Measurements from ENCODE around the gene PTGR1.
"Not testable (repeated sequence)": the region's sequence is repeated elsewhere in the genome, so short reads cannot be mapped to it uniquely, and the experiment has no call there.

Gene PTGR1
- total RNA-seq, result 13.7 to 44.9 (median 31.5) reads per million in 18 experiments

DNA sequence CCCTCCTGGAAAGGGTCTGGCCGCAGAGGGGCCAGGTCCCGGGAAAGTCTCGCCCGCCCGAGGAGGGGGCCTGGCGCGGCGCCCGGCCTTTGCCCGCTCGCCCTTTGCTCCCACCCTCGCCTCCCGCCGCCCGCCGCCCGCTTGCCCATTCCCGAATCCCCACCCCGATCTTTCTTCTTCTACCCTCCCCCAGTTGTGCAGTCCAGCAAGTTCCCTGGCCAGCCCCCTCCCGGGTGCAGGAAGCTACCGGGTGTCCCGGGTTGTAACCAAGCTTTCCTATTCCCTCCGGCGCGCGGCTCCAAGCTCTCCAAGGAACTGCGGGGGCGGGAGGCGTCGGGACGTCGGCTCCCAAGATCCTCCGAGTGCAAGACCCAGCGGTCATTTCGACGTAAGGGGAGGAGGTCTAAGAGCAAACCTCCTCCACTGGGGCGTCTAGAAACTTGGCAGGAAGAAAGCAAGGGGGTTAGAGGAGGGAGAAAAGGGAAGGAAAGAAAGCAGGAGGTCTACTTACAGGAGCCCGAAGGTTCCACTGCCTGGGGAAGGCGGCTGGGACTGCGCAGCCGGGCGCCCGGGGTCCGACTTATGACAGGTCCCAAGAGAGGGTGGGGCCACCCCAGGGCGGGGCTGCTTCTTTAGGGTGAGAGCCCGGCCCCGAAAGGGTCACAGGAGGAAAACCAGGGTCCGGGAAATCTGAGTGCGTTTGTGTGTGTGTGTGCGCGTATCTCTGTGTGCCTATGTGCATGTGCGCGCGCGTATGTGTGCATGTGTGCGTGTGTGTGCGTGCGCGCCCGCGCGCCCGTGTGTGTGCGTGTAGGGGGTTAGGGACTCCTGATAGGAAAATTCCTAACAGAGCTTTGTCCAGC is at the start of gene PTGR1:
Gene PTGR1 (minus strand): TSS at position 556 of the 863 bp plus-strand sequence. CDS start 2,225 bp downstream, outside the sequence.
- DNase-seq, result peak; percentile 85 to 93

DNA sequence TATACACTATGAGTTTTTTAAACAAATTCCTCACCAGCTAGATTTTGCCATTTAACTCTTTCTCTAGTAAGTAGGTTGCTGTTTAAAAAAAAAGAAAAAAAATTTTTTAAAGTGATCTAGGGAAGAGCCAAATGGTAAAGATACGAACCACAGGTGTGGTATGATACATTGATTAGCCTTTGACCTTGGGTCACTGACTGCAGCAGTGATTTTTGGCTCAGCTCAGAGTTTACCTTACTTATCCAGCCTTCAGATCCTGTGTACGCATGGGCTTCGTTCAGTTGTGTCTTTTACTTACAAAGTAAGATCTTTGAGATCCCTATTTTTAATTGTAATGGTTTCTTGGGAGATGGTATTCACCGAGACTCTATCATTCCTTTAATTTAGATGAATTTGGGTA is 49.6 kb upstream of the PTGR1 start:
- DNase-seq, result no peak

DNA sequence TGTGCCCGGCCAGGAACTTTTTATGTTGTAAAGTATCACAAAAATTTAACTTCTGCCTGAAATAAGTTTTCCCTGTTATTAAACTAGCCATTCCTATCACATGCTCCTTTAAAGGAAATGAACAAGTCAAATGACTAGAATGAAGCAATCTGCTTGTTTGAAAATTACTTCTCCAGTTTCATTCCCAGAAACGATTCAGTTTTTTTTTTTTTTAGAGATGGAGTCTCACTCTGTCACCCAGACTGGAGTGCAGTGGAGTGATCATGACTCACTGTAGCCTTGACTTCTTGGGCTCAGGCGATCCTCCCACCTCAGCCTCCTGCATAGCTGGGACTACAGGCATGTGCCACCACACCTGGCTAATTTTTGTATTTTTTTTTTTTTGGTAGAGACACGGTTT is 48.6 kb upstream of the PTGR1 start:
- DNase-seq, result peak; percentile 79 to 85

DNA sequence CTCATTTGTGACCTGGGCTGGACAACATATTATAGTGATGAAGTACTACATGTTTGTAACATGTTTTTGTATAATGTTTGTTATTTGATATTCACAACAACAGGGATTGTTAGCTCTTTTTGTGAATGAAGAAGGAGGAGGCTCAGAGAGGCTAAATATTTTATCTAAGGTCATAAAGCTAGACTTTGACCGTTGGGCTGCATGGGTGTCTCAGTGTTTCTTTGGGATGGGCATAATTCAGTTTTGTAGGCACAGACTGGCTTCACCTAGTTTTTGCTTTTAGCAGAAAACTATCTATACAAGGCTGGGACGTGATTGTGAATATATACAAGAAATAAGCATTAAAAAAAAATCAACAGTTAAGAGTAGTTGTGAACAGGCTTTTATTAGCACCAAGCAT is 47.0 kb upstream of the PTGR1 start:
- no peak for DNase-seq

DNA sequence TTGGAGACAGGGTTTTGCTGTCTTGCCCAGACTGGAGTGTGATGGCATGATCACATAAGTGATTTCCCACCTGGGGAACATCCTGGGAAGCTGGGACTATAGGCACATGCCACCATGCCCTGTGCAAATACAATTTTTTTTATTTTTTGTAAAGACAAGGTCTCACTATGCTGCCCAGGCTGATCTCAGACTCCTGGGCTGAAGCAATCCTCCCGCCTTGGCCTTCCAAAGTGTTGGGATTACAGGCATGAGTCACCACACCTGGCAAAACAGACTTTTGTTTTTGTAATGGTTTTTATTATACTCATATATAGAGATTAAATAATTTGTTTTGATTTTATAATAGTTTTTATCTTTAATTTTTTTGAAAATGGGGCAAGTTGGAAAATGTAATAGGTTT is 46.4 kb upstream of the PTGR1 start:
- no peak for DNase-seq

DNA sequence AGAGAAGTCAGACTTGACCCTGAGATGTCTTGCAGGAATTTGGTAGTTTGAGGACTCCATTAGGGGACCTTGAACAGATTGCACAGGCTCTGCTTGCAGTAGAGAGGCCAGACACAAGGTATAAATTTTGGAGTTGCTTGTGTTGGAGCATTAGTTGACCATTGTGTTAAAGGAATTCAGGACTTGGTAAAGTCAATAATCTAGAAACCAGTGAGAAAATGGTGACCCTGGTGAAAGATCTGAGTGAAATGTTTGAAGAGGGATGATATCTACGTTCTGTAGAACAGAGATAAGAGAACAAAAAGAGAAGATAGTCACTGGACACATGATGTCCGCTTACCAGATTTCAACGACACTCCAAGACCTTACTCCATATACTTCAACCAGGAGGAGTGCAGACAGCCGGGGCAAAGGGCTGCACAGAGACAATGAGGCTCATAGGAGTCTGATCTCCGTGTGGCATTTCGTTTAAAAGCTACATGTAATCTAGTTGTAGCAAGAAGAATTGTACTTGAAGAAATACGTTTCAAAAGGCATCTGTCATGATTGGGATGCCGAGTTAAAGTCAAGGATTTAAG is 44.8 kb upstream of the PTGR1 start:
- DNase-seq, result no peak

DNA sequence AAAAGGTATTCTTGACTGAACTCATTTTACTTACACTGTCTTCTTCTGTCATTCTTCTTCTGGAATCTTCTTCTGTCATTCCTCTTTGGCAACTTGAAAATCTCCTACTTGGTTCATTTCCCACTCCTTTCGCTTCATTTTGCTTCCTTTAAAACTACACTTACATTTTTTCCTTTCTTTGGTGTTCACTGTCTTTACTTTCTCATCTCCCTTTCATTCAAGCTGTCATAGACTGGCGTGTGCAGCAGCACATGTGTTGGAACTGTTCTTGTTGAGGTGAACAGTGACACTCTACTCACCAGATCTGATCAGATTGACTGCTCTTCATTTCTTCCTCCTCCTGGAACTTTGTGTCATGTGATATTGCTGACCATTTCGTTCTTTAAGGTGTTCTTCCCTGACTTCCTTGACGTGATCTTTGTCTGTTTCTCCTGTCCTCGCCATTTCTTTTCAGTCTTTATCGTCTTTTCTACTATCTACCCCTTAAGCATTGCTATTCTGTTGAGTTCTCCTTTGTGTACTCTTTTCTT is 38.0 kb upstream of the PTGR1 start:
- DNase-seq, result no peak

DNA sequence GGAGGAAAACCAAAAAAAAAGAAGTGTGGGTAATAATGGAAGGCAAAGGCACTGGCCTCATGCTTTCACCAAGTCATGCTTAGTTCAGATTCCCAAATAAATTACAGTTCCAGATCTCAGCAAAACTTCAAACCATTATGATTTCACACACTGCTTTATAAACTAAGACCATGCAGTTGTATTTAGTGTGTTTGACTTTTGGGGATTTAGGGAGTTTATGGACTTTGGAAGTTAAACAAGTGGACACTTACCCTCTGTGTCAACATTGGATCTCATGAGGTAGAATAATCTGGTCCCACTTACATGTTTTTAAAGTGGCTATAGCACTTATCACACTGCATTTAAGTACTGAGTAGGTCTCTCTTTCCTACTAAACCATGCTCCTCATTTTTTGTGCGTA is 35.4 kb upstream of the PTGR1 start:
- DNase-seq, result no peak

DNA sequence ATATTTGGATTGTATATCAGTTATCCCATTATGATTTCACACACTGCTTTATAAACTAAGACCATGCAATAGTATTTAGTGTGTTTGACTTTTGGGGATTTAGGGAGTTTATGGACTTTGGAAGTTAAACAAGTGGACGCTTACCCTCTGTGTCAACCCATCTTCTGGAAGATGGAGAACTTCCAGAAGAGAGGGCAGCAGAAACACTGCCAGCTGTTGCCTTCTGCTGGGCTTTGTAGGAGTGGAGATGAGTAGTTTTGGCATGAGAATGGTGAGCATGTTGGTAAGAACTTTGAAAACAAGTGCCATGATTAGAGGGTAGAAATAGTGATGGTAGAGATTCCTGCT is 33.9 kb upstream of the PTGR1 start:
- no peak for DNase-seq

DNA sequence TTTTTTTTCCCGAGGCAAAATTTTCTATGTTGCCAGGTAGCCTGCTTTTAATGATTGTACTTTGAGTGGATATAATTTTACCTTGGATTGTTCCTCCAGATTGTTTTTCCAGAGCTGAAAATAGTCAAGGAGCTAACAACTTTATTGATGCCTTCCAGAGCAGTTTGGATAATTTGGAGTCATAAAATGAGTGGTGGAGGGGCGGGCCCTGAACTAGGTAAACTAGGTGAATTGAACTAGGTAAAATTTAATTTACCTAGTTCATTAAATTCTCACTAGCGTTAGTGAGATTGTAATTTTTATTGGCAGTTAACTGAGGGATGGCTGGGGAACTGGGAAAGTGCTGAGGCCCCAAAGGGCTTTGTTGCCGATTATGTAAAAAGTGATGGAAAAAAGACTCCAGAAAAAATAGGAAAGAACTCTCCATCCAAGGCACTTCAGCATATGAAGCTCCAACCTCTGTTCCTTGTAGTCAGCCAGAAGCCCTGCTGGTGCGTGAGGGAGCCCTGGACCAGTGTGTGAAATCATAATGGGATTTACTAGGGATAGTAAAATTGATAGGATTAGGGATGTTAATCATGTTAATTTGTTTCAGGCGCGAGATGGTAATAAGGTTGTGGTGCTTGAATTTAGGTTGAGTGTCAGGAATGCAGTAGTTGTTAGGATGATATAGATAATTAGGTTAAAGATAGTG is 33.4 kb upstream of the PTGR1 start:
- no peak for DNase-seq

DNA sequence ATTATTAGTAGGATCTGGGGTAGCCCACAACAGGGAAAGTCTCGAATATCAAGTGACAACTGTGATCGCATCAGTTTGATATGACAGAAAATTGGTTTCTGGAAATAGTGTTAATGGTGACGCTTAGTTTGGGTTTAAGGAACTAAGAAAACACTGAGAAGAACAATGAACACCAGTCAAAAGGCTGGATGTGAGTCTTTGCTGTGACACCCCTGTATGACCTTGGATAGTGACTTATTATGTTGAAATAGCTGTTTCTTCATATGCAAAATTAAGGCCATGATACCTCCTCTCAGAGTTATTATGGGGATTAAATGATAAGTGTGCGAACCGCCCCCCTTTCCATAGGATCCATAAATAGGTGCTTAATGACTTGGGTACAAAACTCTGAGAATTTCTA is 32.6 kb upstream of the PTGR1 start:
- peak; percentile 39 to 51 for DNase-seq

DNA sequence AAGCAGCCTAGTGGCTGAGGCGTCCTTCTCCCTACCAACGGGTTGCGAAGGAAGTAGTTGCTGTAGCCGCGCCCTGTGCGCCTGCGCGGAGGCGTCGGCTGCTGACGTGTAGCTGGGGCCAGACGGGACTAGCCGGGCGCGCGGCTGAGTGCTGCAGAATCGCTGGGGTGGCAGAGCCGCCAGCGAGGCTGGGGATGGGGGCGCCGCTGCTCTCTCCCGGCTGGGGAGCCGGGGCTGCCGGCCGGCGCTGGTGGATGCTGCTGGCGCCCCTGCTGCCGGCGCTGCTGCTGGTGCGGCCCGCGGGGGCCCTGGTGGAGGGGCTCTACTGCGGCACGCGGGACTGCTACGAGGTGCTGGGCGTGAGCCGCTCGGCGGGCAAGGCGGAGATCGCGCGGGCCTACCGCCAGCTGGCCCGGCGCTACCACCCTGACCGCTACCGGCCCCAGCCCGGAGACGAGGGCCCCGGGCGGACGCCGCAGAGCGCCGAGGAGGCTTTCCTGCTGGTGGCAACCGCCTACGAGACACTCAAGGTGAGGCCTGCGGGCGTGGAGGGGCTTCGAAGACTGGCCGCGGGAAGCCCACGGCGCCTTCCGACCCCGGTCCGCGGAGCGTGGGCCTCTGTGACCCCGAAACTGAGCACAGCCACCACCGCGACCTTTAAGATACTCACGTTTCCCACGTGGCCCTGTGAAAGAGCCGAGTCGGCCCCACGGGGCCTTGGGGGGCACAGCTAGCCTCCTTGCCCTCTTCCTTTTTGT is 31.9 kb upstream of the PTGR1 start, which contains the start of gene DNAJC25:
Gene DNAJC25 (plus strand): TSS at position 121 of the 758 bp plus-strand sequence. CDS start 74 bp downstream, at position 195.
- peak; percentile 99 for DNase-seq

DNA sequence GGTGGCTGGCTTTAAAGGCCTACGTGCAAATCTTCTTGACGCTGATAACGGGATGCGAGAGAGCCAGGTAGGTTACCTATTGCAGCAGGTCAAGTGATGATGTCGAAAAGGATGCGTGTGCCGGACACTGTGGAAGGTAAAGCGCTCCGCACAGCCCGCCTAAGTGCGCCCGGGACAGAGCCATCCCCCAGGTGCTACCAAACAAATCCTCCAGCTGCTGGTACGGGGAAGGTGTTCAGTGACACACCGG is 31.4 kb upstream of the PTGR1 start:
- no peak for DNase-seq

DNA sequence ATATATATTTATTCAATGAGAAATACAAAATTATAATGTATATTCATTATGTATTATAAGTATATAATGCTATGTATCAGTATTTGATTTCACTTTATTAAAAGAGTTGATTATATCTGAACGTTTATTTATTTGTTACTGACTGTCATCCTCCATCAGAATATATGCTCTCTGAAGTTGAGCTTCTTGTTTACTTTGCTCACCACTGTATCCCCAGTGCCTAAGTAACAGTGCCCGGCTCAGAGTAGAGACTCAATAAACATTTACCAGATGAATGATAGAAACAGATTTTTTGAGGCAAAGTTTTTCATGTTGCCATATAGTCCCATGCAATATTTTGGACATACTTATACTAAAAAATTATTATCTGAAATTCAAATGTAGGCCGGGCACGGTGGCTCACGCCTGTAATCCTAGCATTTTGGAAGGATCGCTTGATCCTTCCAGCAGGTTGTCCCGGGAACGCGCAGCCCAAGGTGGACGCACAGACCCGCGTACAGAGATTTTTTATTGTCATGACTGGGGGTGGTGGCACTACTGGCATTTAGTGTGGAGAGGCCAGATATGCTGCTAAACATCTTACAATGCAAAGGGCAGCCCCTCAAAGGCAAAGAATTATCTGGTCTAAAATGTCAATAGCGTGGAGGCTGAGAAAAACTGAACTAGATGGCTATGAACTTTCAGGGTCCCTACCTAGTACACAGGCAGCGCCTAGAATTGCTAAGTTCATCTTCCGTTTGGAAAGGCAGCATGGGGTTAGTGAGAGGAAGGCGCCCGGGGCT is 30.9 kb upstream of the PTGR1 start:
- DNase-seq, result no peak

DNA sequence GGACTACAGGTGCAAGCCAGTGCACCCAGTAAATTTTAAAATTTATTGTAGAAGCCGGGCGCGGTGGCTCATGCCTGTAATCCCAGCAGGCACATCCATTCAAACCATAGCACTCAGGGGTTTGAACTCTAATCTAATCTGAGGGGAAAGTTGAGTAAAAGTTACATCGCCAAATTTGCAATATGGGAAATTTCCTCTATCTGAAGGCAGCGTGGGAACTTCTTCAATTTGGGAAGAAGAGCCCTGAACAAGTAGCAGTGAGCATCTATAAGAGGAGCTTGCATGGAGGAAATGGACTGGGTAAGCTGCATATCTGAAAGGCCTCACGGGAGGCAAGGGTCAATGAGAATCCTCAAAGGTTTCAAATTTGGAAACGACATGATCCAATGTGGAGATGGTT is 29.0 kb upstream of the PTGR1 start:
- no peak for DNase-seq

DNA sequence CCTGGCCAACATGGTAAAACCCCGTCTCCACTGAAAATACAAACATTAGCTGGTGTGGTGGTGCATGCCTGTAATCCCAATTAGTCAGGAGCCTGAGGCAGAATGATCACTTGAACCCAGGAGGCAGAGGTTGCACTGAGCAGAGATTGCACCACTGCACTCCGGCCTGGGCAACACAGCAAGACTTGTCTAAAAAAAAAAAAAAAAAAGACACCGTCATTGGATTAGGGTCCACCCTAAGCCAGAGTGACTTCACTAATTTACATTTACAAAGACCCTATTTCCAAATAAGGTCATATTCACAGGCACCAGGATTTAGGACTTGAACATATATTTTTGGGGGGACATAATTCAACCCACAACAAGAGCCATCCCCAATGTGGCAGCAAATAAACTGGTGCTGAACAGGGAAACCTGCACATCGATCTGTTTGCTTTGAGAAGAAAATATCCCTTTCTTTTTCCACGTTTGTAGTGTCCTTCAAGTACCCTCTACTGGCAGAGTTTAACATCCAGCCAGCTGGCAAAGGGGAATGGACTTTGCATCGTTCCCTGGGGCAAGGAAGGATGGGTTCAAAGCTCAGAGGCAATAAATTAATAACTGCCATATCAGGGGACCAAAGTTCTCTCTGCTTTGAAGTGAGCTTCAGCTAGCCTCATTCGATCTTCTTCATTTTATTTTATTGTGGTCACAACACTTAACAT is 28.0 kb upstream of the PTGR1 start:
- DNase-seq, result no peak

DNA sequence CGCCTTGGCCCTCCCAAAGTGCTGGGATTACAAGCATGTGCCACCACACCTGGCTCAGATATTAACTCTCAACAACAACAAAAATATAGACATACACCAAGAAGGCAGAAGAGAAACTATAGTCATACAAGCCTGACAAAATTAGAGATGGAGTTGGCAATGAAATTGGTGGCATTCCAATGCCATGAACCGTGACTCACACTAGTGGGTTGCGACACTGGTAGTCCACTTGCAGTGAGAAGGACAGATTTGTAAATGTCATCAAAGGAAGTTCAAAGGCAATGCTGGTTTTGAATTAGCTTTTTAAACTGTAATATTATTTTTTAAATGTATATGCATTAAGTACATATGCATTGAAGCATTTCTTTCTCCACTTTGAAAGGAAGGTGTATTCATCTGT is 23.2 kb upstream of the PTGR1 start:
- peak; percentile 53 to 79 for DNase-seq

DNA sequence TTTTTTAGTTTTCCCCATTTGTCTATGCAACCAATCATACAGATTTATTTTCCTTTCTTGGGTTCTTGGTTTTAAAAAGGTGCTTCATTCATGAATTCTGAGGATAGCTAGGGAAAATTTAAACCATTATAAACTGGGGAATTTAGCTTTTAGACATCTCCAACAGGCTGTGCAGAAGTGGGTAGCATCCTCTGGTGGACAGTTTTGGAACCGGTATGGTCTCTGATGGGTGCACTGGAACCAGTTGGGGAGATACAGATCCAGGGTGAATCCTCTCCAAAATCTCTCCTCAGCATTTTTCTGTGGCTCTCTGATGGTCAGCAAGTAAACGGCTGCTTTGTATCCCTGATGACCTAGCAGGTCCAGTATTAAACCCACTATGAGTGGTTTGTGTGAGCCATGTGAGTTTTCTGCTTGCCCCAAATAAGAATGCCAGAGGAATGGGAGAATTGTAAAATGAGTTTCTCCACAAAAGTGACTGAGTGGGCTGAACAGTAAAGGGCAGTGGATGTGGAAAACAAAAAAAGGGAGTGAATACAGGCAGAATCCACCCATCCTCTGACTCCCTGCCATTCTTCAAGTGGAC is 22.5 kb upstream of the PTGR1 start:
- DNase-seq, result peak; percentile 33 to 46

DNA sequence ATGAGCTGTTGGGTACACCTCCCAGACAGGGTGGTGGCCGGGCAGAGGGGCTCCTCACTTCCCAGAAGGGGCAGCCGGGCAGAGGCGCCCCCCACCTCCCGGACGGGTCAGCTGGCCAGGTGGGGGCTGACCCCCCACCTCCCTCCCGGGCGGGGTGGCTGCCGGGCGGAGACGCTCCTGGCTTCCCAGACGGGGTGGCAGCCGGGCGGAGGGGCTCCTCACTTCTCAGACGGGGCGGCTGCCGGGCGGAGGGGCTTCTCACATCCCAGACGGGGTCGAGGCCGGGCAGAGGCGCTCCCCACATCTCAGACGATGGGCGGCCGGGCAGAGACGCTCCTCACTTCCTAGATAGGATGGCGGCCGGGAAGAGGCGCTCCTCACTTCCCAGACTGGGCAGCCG is 17.9 kb upstream of the PTGR1 start:
- DNase-seq, result not testable (repeated sequence)

DNA sequence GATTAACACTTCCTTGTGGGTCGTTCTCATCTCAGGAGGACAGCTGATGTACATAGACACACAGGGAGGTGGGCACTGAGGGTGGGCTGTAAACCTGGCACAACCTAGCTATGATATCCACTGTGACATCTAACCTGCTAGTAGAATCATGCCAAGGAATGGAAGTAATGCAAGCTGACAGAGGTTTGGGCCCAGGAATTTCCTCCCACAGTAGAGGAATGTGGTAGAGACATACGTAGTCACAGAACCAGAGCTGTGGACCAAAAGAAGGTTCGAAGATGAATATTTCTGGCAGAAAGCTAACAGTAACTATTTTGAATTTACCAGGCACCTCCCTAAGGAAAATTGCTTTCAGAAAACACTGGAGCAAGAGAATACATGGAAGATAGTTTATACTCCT is 16.5 kb upstream of the PTGR1 start:
- DNase-seq, result no peak

DNA sequence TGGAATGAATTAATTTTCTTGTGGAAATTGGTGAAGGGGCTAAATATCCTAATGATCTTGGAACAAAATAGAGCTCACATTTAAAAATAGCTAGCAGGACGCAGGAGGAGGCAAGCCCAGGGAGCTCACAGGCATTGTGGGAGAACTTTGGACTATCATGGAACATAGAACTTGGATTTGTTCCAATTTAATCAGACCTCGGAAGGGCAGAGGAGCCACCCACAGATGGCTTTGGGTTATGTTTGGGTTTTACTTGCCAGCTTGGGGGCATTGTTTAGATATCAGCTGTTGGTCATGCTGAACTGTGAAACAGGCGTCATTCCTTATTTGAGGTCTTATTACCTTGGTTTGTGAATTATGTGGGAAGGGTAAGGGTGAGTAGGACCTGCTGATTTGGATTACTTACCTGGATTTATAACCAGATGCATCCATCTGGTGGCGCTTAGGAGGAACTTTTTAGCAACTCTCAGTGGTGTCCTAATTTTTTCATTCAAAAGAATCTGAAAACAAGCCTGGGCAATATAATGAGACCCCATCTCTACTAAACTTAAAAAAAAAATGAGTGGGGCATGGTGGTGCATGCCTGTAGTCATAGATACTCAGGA is 14.1 kb upstream of the PTGR1 start:
- DNase-seq, result no peak
